ENCODE data around the gene ZIM2.

- TF ChIP-seq GATA3 (IDR thresholded peaks at IDR 0.05; ENCODE audit: low read depth, low read length), result no peak
- TF ChIP-seq GATA2 (IDR thresholded peaks at IDR 0.05; ENCODE audit: low read depth, low read length), result no peak
Measured at GRCh38 chr19:56838024-56838908, 2.3 kb downstream of the ZIM2 start.

Measured in SH-SY5Y (cell line).